22Rv1 (cell line): ENCODE data around the gene RIT2.

ENCODE experiments used
- H3K27ac ChIP-seq: fragments of 450-650 bp; 2 replicates; pipeline ENCODE4 v1.5.1; 2017
- CTCF ChIP-seq: fragments of 450-650 bp; IDR thresholded peaks from 2 replicates; pipeline ENCODE4 v1.5.1; 2017; ENCODE audit warnings: mild to moderate bottlenecking
- ZFX ChIP-seq: fragments of 450-650 bp; IDR thresholded peaks from 2 replicates; pipeline ENCODE4 v1.6.1; 2017; ENCODE audit warnings: antibody characterized with exemption, borderline replicate concordance

RIT2 gene

DNA sequence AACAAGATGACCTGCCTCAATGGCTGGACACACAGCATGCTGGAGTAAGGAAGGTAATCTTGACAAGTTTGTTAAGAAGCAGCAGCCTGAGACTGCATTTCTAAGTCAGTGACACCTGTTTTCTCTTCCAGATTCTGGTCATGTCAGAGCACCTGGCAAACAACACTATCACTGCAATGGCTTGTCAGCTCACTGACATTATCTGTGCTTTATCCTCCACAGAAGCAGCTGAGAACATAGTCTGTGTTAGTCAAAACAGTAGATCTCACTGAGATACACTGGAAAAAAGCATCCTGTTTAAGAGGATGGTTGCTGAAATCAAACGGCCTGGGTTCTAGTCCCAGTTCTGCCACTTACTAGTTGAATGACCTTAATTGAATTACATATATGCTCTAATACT is 355.2 kb downstream of the RIT2 start:
- TF ChIP-seq CTCF (no peak), ZFX (no peak)
- H3K27ac ChIP-seq = no peak overlapping the region

- no peak overlapping the region for H3K27ac ChIP-seq
- TF ChIP-seq CTCF (no peak), ZFX (no peak)
These were observed 356.6 kb downstream of the RIT2 start for GRCh38 chr18:42758852-42759251.

DNA sequence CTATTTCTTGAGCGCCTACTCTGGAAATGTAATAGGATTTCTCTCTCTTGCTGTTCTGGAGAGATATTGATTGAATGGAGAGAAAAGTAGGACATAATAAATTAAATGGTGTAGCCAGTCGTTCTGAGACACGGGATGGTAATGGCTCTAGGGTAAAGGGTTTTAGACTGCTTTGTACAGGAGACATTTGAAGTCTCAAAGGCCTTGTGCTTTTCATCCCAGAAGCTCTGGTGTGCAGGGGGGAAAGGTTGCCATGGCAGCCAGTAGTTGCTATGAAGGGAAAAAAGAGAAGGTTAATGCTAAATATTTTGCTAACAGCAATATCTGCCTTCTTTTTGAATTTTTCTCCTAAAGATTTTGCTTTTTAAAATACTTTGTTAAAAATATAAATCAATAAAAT is 359.3 kb downstream of the RIT2 start:
- TF ChIP-seq ZFX (no peak), CTCF (no peak)
- H3K27ac ChIP-seq = no peak overlapping the region

DNA sequence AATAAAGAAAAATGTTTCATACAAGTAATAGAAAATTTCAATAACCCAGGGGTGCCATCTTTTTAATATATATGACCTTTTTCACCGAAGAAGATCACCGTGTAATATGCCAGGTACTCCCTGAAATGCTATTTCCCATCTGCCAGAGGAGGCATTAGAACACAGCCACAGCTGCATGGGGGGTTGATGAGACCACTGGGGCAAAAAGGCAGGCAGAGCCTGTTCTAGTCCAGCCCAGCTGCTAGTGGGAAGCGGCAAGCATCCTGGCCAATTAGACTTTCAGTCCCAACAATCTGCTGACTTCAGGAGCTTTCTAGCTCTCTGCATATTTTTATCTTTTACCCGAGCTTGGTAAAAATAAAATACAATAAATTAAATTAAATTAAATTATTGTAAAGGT is 362.6 kb downstream of the RIT2 start:
- TF ChIP-seq CTCF (no peak), ZFX (no peak)
- H3K27ac ChIP-seq = no peak overlapping the region

- H3K27ac ChIP-seq = no peak overlapping the region
- TF ChIP-seq ZFX (no peak), CTCF (no peak)
These were observed 368.7 kb downstream of the RIT2 start for GRCh38 chr18:42746794-42747193.

- no peak overlapping the region for H3K27ac ChIP-seq
- TF ChIP-seq ZFX (no peak), CTCF (no peak)
These were observed 369.6 kb downstream of the RIT2 start for GRCh38 chr18:42745931-42746330.

GRCh38 chr18:42745171-42745570 is 370.3 kb downstream of the RIT2 start:
- no peak for TF ChIP-seq ZFX
- TF ChIP-seq CTCF = no peak
- H3K27ac ChIP-seq = no peak overlapping the region
